A673 (cell line): ENCODE measurements around the gene KCND3. TPM values are rescaled to one million over a fixed set of nuclear protein-coding genes. Genes with fewer than 3 reads are reported as not detected.

ENCODE experiments used
- BruUV-seq: library from RNA; stranded (reverse); fragments of 400-500 nt; replicated peaks from 2 replicates; lab custom pipeline; 2021; lab: Mats Ljungman, UMichigan
- CTCF ChIA-PET: fragments of 300-600 bp; sonication (Branson Sonifier 250); formaldehyde crosslinking; loops from one replicate; lab custom pipeline; 2022; ENCODE audit warnings: antibody characterized with exemption; lab: Charles Lee
- POLR2A ChIA-PET: fragments of 300-600 bp; sonication (Branson Sonifier 250); formaldehyde crosslinking; loops from one replicate; lab custom pipeline; 2022; ENCODE audit warnings: antibody characterized with exemption; ENCODE audit not compliant: low non-redundant PET; lab: Charles Lee
- DNase-seq: peaks from one replicate; pipeline ENCODE4 v3.0.0-alpha.2; 2015; ENCODE audit warnings: low spot score
- H3K27ac ChIP-seq: fragments of 200-600 bp; sonication (generic); 2 replicates; pipeline ENCODE4 v1.5.1; 2016; ENCODE audit warnings: mixed run types, low read depth, mild to moderate bottlenecking, mixed read lengths, antibody characterized with exemption, low read length; ENCODE audit not compliant: poor library complexity, severe bottlenecking
- H3K27me3 ChIP-seq: fragments of 200-600 bp; sonication (generic); replicated peaks from 2 replicates; pipeline ENCODE4 v1.6.1; 2017; ENCODE audit warnings: mixed run types, low read depth, mild to moderate bottlenecking, mixed read lengths, antibody characterized with exemption, low read length; ENCODE audit not compliant: insufficient read depth, poor library complexity
- H3K36me3 ChIP-seq: fragments of 200-600 bp; sonication (generic); 2 replicates; pipeline ENCODE4 v1.6.1; 2016; ENCODE audit warnings: mixed run types, mild to moderate bottlenecking, mixed read lengths, antibody characterized with exemption, low read length; ENCODE audit not compliant: insufficient read depth, poor library complexity, severe bottlenecking
- H3K4me1 ChIP-seq: fragments of 200-600 bp; sonication (generic); 2 replicates; pipeline ENCODE4 v1.6.1; 2017; ENCODE audit warnings: mixed run types, mild to moderate bottlenecking, mixed read lengths, antibody characterized with exemption, low read length; ENCODE audit not compliant: insufficient read depth, poor library complexity, severe bottlenecking
- H3K4me3 ChIP-seq: fragments of 200-600 bp; sonication (generic); 2 replicates; pipeline ENCODE4 v1.5.1; 2016; ENCODE audit warnings: low read depth, mixed run types, mild to moderate bottlenecking, mixed read lengths, low read length; ENCODE audit not compliant: poor library complexity, severe bottlenecking
- H3K9me3 ChIP-seq: fragments of 200-600 bp; sonication (generic); 2 replicates; pipeline ENCODE4 v1.6.1; 2016; ENCODE audit warnings: mixed run types, low read depth, mild to moderate bottlenecking, mixed read lengths, antibody characterized with exemption, low read length; ENCODE audit not compliant: poor library complexity, severe bottlenecking
- CTCF ChIP-seq: fragments of 300-800, 200-600 bp; sonication (generic); conservative IDR thresholded peaks from 2 replicates; pipeline ENCODE4 v1.5.1; 2017; ENCODE audit warnings: low read depth, mild to moderate bottlenecking, antibody characterized with exemption, low read length, moderate library complexity, mixed read lengths
- EZH2 ChIP-seq: fragments of 200-600 bp; sonication (generic); IDR thresholded peaks from 2 replicates; pipeline ENCODE4 v1.6.1; 2017; ENCODE audit warnings: borderline replicate concordance, low read depth, mild to moderate bottlenecking, mixed read lengths, antibody characterized with exemption, low read length; ENCODE audit not compliant: poor library complexity, severe bottlenecking
- intact Hi-C: fragments of 100-400 bp; cut with micrococcal nuclease; formaldehyde crosslinking; loops from one replicate; pipeline ENCODE4 v1.10.0; 2022; ENCODE audit not compliant: unreplicated experiment
- total RNA-seq: library from RNA; stranded (reverse); gene quantifications from 2 replicates; pipeline ENCODE4 v1.2.3, GENCODE V29; 2021

KCND3 gene
- total RNA-seq, 1 experiment from 2014 or later = not detected

- DNase-seq = no peak
- CTCF ChIA-PET = no interaction called here
Observed at GRCh38 chr1:111988743-111989453, 570 bp downstream of the KCND3 start.

GRCh38 chr1:111988377-111988742 lies 1.1 kb downstream of the KCND3 start:
- intact Hi-C loops = no loop called here
- POLR2A ChIA-PET = no interaction called here
- H3K27me3 ChIP-seq = peaks cover 65% of the 10 kb centered on the region
- H3K27ac ChIP-seq = no peak overlapping the region
- CTCF ChIA-PET = no interaction called here
- H3K4me1 ChIP-seq = peaks cover 19% of the 10 kb centered on the region
- H3K4me3 ChIP-seq = no peak overlapping the region
- no TSS peak for BruUV-seq
- TF ChIP-seq CTCF (no peak), EZH2 (no peak)
- H3K9me3 ChIP-seq = no peaks in the 10 kb centered on the region
- DNase-seq = no peak
- no peaks in the 10 kb centered on the region for H3K36me3 ChIP-seq

More at GRCh38 chr1:111988743-111989453, 570 bp downstream of the KCND3 start:
- Histone ChIP-seq H3K4me3 (peak overlapping the region; percentile 45), H3K36me3 (no peaks in the 10 kb centered on the region), H3K27ac (no peak overlapping the region), H3K4me1 (peaks cover 19% of the 10 kb centered on the region), H3K9me3 (no peaks in the 10 kb centered on the region), H3K27me3 (peaks cover 69% of the 10 kb centered on the region)
- POLR2A ChIA-PET = no interaction called here
- BruUV-seq = no TSS peak
- TF ChIP-seq EZH2 (peak; percentile 74), CTCF (no peak)
- intact Hi-C loops = no loop called here

GRCh38 chr1:111987502-111987901 lies 2.0 kb downstream of the KCND3 start:
- Histone ChIP-seq H3K36me3 (no peaks in the 10 kb centered on the region), H3K4me3 (no peak overlapping the region), H3K4me1 (peaks cover 19% of the 10 kb centered on the region), H3K27ac (no peak overlapping the region), H3K27me3 (peaks cover 59% of the 10 kb centered on the region), H3K9me3 (no peaks in the 10 kb centered on the region)
- DNase-seq = no peak
- ChIA-PET POLR2A (no interaction called here), CTCF (interaction anchor here (0.7 kb wide), 1 partner anchor 353 kb away, joined by 4 read pairs; no protein-coding TSS in a partner anchor)
- BruUV-seq = no TSS peak
- intact Hi-C loops = no loop called here
- TF ChIP-seq EZH2 (no peak), CTCF (no peak)
